Upper lobe of right lung (tissue), 1 donor: ENCODE measurements around the gene KLHDC1. TPM values are rescaled to one million over a fixed set of nuclear protein-coding genes. Genes with fewer than 3 reads are reported as not detected.

Experiments used
- ATAC-seq: fragments of 200-7000 bp; cut with Tn5 transposase; one replicate; pipeline ENCODE4 v1.9.1; 2020; ENCODE audit warnings: mild to moderate bottlenecking, moderate library complexity
- DNase-seq: peaks from one replicate; pipeline ENCODE4 v3.0.0-alpha.2; 2020
- H3K27ac ChIP-seq: fragments of 200-600 bp; one replicate; pipeline ENCODE4 v1.8.0; 2022
- H3K27me3 ChIP-seq: fragments of 200-600 bp; one replicate; pipeline ENCODE4 v1.8.0; 2022; ENCODE audit warnings: mild to moderate bottlenecking
- H3K36me3 ChIP-seq: fragments of 200-600 bp; one replicate; pipeline ENCODE4 v1.8.0; 2022
- H3K4me1 ChIP-seq: fragments of 200-600 bp; one replicate; pipeline ENCODE4 v1.8.0; 2022
- H3K4me3 ChIP-seq: fragments of 200-600 bp; one replicate; pipeline ENCODE4 v1.8.0; 2022; ENCODE audit warnings: mild to moderate bottlenecking
- H3K9me3 ChIP-seq: fragments of 200-600 bp; one replicate; pipeline ENCODE4 v1.8.0; 2022
- intact Hi-C: fragments of 100-400 bp; cut with DNase I; formaldehyde crosslinking; loops from one replicate; pipeline ENCODE4 v1.11.0; 2022
- total RNA-seq: library from RNA; stranded (reverse); fragmentation: NEBNext Ultra II Directional; extraction: Animal tissue kit (Norgen Biotek cat#: 25700); gene quantifications from one replicate; pipeline ENCODE4 v1.2.1, GENCODE V29; 2021
- TF ChIP-seq, protein P1 (sequence below): fragments of 200-600 bp; IDR thresholded peaks from one replicate; pipeline ENCODE4 v1.8.0; 2022; ENCODE audit warnings: antibody characterized with exemption
- donor health status: DM: no; HTN: yes; CAD: no; lungs with severe emphysema.

Gene KLHDC1
- total RNA-seq, 1 donor from 2014 or later: 7.6 TPM

DNA sequence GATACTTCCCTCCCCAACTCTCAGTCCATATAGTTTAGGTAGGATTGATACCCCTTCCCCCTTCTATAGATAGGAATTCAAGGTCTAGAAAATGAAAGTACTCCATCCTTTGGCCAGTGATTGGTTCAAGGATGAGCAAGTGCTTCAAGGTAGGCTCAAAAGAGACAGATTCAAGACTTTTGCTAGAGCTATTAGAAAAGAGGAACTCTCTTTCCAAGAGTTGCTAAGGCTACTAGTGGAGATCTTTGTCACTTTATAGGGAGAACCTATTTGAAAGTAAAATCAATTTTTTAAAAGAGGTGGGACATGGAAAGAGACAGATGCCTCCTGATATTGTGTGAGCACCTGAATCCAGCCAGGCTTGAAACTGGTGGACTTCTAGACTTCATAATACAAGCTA, 22.4 kb upstream of the KLHDC1 start:
- Histone ChIP-seq H3K9me3 (no peaks in the 10 kb centered on the region), H3K27ac (no peak overlapping the region), H3K27me3 (no peaks in the 10 kb centered on the region), H3K4me1 (no peaks in the 10 kb centered on the region), H3K36me3 (no peaks in the 10 kb centered on the region), H3K4me3 (no peak overlapping the region)
- ATAC-seq (no peak), DNase-seq (no peak)
- intact Hi-C loops: no loop called here
- TF ChIP-seq, protein P1, sequence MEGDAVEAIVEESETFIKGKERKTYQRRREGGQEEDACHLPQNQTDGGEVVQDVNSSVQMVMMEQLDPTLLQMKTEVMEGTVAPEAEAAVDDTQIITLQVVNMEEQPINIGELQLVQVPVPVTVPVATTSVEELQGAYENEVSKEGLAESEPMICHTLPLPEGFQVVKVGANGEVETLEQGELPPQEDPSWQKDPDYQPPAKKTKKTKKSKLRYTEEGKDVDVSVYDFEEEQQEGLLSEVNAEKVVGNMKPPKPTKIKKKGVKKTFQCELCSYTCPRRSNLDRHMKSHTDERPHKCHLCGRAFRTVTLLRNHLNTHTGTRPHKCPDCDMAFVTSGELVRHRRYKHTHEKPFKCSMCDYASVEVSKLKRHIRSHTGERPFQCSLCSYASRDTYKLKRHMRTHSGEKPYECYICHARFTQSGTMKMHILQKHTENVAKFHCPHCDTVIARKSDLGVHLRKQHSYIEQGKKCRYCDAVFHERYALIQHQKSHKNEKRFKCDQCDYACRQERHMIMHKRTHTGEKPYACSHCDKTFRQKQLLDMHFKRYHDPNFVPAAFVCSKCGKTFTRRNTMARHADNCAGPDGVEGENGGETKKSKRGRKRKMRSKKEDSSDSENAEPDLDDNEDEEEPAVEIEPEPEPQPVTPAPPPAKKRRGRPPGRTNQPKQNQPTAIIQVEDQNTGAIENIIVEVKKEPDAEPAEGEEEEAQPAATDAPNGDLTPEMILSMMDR: no peak

DNA sequence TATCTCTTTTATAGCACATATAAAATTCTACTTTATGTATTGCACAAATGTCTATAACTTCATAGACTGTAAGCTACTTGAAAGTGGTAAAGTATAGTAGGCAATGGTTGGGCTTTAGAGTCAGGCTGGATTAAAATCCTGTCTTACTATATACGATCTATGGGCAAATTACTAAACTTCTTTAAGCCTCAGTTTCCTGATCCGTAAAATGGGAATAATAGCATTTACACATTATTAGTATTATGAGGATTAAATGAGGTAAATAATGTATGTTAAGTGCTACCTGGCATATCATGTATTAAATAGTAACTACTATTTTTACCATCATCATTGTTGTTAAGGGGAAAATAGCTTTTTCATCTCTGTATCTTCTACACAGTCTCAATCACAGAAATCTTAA, 19.3 kb upstream of the KLHDC1 start:
- Histone ChIP-seq H3K4me3 (no peak overlapping the region), H3K27me3 (no peaks in the 10 kb centered on the region), H3K27ac (no peak overlapping the region), H3K9me3 (no peaks in the 10 kb centered on the region), H3K36me3 (no peaks in the 10 kb centered on the region), H3K4me1 (no peaks in the 10 kb centered on the region)
- DNase-seq (no peak), ATAC-seq (no peak)
- intact Hi-C loops: no loop called here
- TF ChIP-seq, protein P1: no peak

- no peak for ATAC-seq
- Histone ChIP-seq H3K9me3 (no peaks in the 10 kb centered on the region), H3K36me3 (no peaks in the 10 kb centered on the region), H3K27me3 (no peaks in the 10 kb centered on the region), H3K4me3 (no peak overlapping the region), H3K27ac (no peak overlapping the region), H3K4me1 (no peaks in the 10 kb centered on the region)
- TF ChIP-seq, protein P1: no peak
- no peak for DNase-seq
- intact Hi-C loops: no loop called here
Measured at GRCh38 chr14:49677643-49678042, 15.3 kb upstream of the KLHDC1 start.

- Histone ChIP-seq H3K27ac (no peak overlapping the region), H3K36me3 (no peaks in the 10 kb centered on the region), H3K4me3 (no peak overlapping the region), H3K4me1 (no peaks in the 10 kb centered on the region), H3K27me3 (no peaks in the 10 kb centered on the region), H3K9me3 (no peaks in the 10 kb centered on the region)
- DNase-seq (no peak), ATAC-seq (no peak)
- intact Hi-C loops: no loop called here
- TF ChIP-seq, protein P1: no peak
Measured at GRCh38 chr14:49679271-49679670, 13.6 kb upstream of the KLHDC1 start.

GRCh38 chr14:49686425-49686824, 6.5 kb upstream of the KLHDC1 start:
- Histone ChIP-seq H3K9me3 (no peaks in the 10 kb centered on the region), H3K4me3 (no peak overlapping the region), H3K36me3 (no peaks in the 10 kb centered on the region), H3K4me1 (peaks cover 6% of the 10 kb centered on the region), H3K27ac (no peak overlapping the region), H3K27me3 (no peaks in the 10 kb centered on the region)
- ATAC-seq (no peak), DNase-seq (no peak)
- TF ChIP-seq, protein P1: no peak
- intact Hi-C loops: no loop called here
